Measurements from ENCODE around the gene CCSAP. TPM values are rescaled to one million over a fixed set of nuclear protein-coding genes. Genes with fewer than 3 reads are reported as not detected.

The CCSAP gene
- total and polyA plus RNA-seq, 2 of the 13 experiments (the other 11 are each of a cell fraction or from before 2014, with no cell fraction given) = 3.7 to 9.0 TPM

GRCh38 chr1:229342656-229343569 is at the start of gene CCSAP (continued):
- TF ChIP-seq TFDP2 (CRISPR knock-in tag; IDR thresholded peaks at IDR 0.05) (0 out of 2 replicates have a peak, but pooled peaks have one; percentile 17), ZNF776 (CRISPR knock-in tag; IDR thresholded peaks at IDR 0.05) (peak; percentile 61; the same call in 1 of the 2 replicates), YEATS4 (CRISPR knock-in tag; IDR thresholded peaks at IDR 0.05; ENCODE audit: borderline replicate concordance) (peak; percentile 36; the same call in 1 of the 2 replicates), SNAI1 (CRISPR knock-in tag; IDR thresholded peaks at IDR 0.05; ENCODE audit: borderline replicate concordance) (peak; percentile 24; the same call in 1 of the 2 replicates), ERF (CRISPR knock-in tag; IDR thresholded peaks at IDR 0.05) (peak; percentile 47), ZNF101 (CRISPR knock-in tag; IDR thresholded peaks at IDR 0.05; ENCODE audit: borderline replicate concordance, low read depth) (no peak), SP2 (CRISPR knock-in tag; IDR thresholded peaks at IDR 0.05) (0 out of 2 replicates have a peak, but pooled peaks have one; percentile 1), HNRNPLL (IDR thresholded peaks at IDR 0.05; ENCODE audit: low read depth, low read length, poor library complexity, severe bottlenecking) (peak; percentile 76), POLR2AphosphoS5 (IDR thresholded peaks at IDR 0.05; ENCODE audit: low read depth, low read length) (peak; percentile 42; the same call in 1 of the 2 replicates), ZNF446 (CRISPR knock-in tag; IDR thresholded peaks at IDR 0.05) (0 out of 2 replicates have a peak, but pooled peaks have one; percentile 42), PRPF4 (IDR thresholded peaks at IDR 0.05; ENCODE audit: low read depth, low read length, poor library complexity, severe bottlenecking) (no peak), ZBTB43 (CRISPR knock-in tag; conservative IDR thresholded peaks at IDR 0.05) (peak; percentile 47; the same call in 1 of the 2 replicates), ZNF782 (CRISPR knock-in tag; IDR thresholded peaks at IDR 0.05; ENCODE audit: borderline replicate concordance) (peak; percentile 30; the same call in 1 of the 2 replicates), USF2 (IDR thresholded peaks at IDR 0.05; ENCODE audit: low read depth, low read length) (no peak), USF2 (CRISPR knock-in tag; IDR thresholded peaks at IDR 0.05; ENCODE audit: borderline replicate concordance) (no peak), ZNF678 (CRISPR knock-in tag; IDR thresholded peaks at IDR 0.05) (0 out of 2 replicates have a peak, but pooled peaks have one; percentile 47), GATAD1 (CRISPR knock-in tag; IDR thresholded peaks at IDR 0.05) (0 out of 2 replicates have a peak, but pooled peaks have one; percentile 6), AHR (CRISPR knock-in tag; IDR thresholded peaks at IDR 0.05) (no peak), MXD1 (CRISPR knock-in tag; IDR thresholded peaks at IDR 0.05) (0 out of 2 replicates have a peak, but pooled peaks have one; percentile 15), ZNF75D (CRISPR knock-in tag; IDR thresholded peaks at IDR 0.05; ENCODE audit: borderline replicate concordance) (no peak), ZNF451 (CRISPR knock-in tag; IDR thresholded peaks at IDR 0.05) (no peak), TAF1 (CRISPR knock-in tag; IDR thresholded peaks at IDR 0.05) (peak; percentile 47; the same call in 1 of the 2 replicates)
